Loucy (cell line): ENCODE measurements around the gene NSDHL.

Experiments used
- CTCF ChIP-seq: fragments of 200-600 bp; sonication (generic); conservative IDR thresholded peaks from 2 replicates; pipeline ENCODE4 v1.5.1; 2014; ENCODE audit warnings: mild to moderate bottlenecking, antibody characterized with exemption, low read length
- EZH2phosphoT487 ChIP-seq: fragments of 200-600 bp; IDR thresholded peaks from 2 replicates; pipeline ENCODE4 v1.6.1; 2018; ENCODE audit warnings: antibody characterized with exemption, mild to moderate bottlenecking, moderate library complexity, borderline replicate concordance

- TF ChIP-seq CTCF (no peak), EZH2phosphoT487 (no peak)
These were observed 70.1 kb downstream of the NSDHL start for GRCh38 chrX:152900937-152901445.
